Smooth muscle cell (in vitro differentiated cells): ENCODE measurements around the gene PRMT1. TPM values are rescaled to one million over a fixed set of nuclear protein-coding genes. Genes with fewer than 3 reads are reported as not detected.

Source experiments
- DNase-seq: peaks from one replicate; lab custom pipeline; 2025; ENCODE audit not compliant: unreplicated experiment; lab: John Stamatoyannopoulos, UW
- H2AFZ ChIP-seq: fragments of 200-600 bp; sonication (generic); 2 replicates; pipeline ENCODE4 v1.6.0; 2016; ENCODE audit warnings: antibody characterized with exemption, low read depth, mild to moderate bottlenecking
- H3F3A ChIP-seq: fragments of 200-600 bp; sonication (generic); 2 replicates; pipeline ENCODE4 v1.6.0; 2017; ENCODE audit warnings: antibody characterized with exemption, low read depth
- H3K27ac ChIP-seq: fragments of 200-600 bp; sonication (generic); 2 replicates; pipeline ENCODE4 v1.5.1; 2016; ENCODE audit warnings: low read depth, mild to moderate bottlenecking
- H3K27me3 ChIP-seq: fragments of 200-600 bp; sonication (generic); 2 replicates; pipeline ENCODE4 v1.6.1; 2016; ENCODE audit warnings: low read depth, mild to moderate bottlenecking
- H3K36me3 ChIP-seq: fragments of 200-600 bp; sonication (generic); 2 replicates; pipeline ENCODE4 v1.5.1; 2016; ENCODE audit warnings: low read depth
- H3K4me1 ChIP-seq: fragments of 200-600 bp; sonication (generic); 2 replicates; pipeline ENCODE4 v1.5.1; 2016; ENCODE audit warnings: low read depth
- H3K4me2 ChIP-seq: fragments of 200-600 bp; sonication (generic); 2 replicates; pipeline ENCODE4 v1.6.0; 2016; ENCODE audit warnings: mild to moderate bottlenecking
- H3K4me3 ChIP-seq: fragments of 200-600 bp; sonication (generic); 2 replicates; pipeline ENCODE4 v1.5.1; 2016; ENCODE audit warnings: mild to moderate bottlenecking
- H3K79me2 ChIP-seq: fragments of 200-600 bp; sonication (generic); 2 replicates; pipeline ENCODE4 v1.6.0; 2016; ENCODE audit warnings: low read depth, mild to moderate bottlenecking
- H3K9ac ChIP-seq: fragments of 200-600 bp; sonication (generic); 2 replicates; pipeline ENCODE4 v1.6.0; 2016; ENCODE audit warnings: low read depth
- H3K9me3 ChIP-seq: fragments of 200-600 bp; sonication (generic); replicated peaks from 2 replicates; pipeline ENCODE4 v1.5.1; 2016; ENCODE audit warnings: low read depth
- H4K20me1 ChIP-seq: fragments of 200-600 bp; sonication (generic); 2 replicates; pipeline ENCODE4 v1.6.0; 2016; ENCODE audit warnings: low read depth
- CTCF ChIP-seq: fragments of 200-600 bp; sonication (generic); IDR thresholded peaks from 2 replicates; pipeline ENCODE4 v1.5.1; 2017; ENCODE audit warnings: borderline replicate concordance, mild to moderate bottlenecking, antibody characterized with exemption; ENCODE audit not compliant: insufficient read depth, poor library complexity, severe bottlenecking
- WGBS: methylation state at CpG from one replicate; pipeline ENCODE4 v1.1.7; 2016; ENCODE audit warnings: low lambda C conversion rate; 5-methylcytosine and 5-hydroxymethylcytosine counted together
- polyA plus RNA-seq: library from polyadenylated mRNA; unstranded; fragments of >200 nt; fragmentation: Nextera tagmentation; extraction: Ambion mirVana; gene quantifications from 2 replicates; pipeline ENCODE4 v1.2.1, GENCODE V29; 2016
- total RNA-seq: library from RNA; depleted of rRNA; stranded (reverse); fragments of >200 nt; gene quantifications from 2 replicates; pipeline ENCODE4 v1.2.3, GENCODE V29; 2014

Gene PRMT1
- total and polyA plus RNA-seq, 2 experiments from 2014 or later: 147 to 175 TPM

DNA sequence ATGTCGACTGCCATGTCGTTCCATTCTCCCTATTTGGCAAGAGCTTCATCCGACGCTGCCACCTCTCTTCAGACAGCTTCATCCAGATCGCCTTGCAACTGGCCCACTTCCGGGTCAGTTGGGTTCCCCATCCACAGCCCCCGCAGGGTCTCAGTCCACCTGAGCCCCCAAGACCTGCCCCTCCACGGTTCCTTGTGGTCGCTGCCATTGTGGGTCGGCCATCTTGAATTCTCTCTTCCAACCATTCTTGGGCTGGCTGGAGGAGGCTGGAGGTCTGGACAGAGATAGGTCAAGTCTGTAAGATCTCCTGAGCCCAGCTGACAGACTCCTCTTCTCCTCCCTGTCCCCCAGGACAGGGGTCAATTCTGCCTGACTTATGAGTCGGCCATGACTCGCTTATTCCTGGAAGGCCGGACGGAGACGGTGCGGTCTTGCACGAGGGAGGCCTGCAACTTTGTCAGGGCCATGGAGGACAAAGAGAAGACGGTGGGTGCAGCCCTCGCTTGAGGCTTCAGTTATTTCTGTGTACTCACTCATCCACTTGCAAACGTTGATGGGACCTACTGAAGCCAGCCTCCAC is 33.4 kb downstream of the PRMT1 start:
- Histone ChIP-seq H3K9me3 (no peaks in the 10 kb centered on the region), H4K20me1 (no peaks in the 10 kb centered on the region), H3K4me1 (no peaks in the 10 kb centered on the region), H3F3A (no peaks in the 10 kb centered on the region), H3K4me3 (no peak overlapping the region), H3K4me2 (no peak overlapping the region), H3K27me3 (no peaks in the 10 kb centered on the region), H3K36me3 (no peaks in the 10 kb centered on the region), H3K9ac (no peak overlapping the region), H3K79me2 (no peaks in the 10 kb centered on the region), H3K27ac (no peak overlapping the region), H2AFZ (no peak overlapping the region)
- no peak for DNase-seq
- WGBS: 82% methylated on average over 20 of the region's 20 CpGs
- no peak for TF ChIP-seq CTCF

GRCh38 chr19:49712397-49712859 is 35.4 kb downstream of the PRMT1 start:
- no peaks in the 10 kb centered on the region for H3F3A ChIP-seq
- H3K4me3 ChIP-seq: no peak overlapping the region
- H3K9me3 ChIP-seq: no peaks in the 10 kb centered on the region
- H3K4me1 ChIP-seq: no peaks in the 10 kb centered on the region
- H4K20me1 ChIP-seq: no peaks in the 10 kb centered on the region
- H3K4me2 ChIP-seq: no peak overlapping the region
- H3K27ac ChIP-seq: no peak overlapping the region
- no peak for TF ChIP-seq CTCF
- no peak overlapping the region for H3K9ac ChIP-seq
- no peaks in the 10 kb centered on the region for H3K36me3 ChIP-seq
- no peak overlapping the region for H2AFZ ChIP-seq
- H3K79me2 ChIP-seq: no peaks in the 10 kb centered on the region
- no peaks in the 10 kb centered on the region for H3K27me3 ChIP-seq
- DNase-seq: no peak
- 53% methylated on average over 16 of the region's 20 CpGs for WGBS

DNA sequence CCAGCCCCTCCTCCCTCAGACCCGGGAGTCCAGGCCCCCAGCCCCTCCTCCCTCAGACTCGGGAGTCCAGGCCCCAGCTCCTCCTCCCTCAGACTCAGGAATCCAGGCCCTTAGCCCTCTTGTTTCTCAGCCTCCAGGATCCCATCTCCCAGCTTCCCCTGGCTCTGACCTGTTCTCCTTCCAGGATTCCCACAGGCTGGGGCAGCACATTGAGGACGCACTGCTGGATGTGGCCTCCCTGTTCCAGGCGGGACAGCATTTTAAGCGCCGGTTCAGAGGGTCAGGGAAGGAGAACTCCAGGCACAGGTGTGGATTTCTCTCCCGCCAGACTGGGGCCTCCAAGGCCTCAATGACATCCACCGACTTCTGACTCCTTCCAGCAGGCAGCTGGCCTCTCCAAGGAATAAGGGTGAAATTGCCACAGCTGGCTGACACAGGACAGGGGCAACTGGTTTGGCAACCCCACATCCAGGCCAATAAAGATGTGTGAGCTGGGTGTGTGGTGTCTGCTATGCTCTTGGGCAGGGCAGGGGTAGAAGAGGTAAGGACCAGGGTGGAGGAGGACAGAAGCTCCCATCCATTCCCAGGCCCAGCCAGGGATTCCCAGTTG is 36.3 kb downstream of the PRMT1 start:
- Histone ChIP-seq H3K9me3 (no peaks in the 10 kb centered on the region), H3F3A (no peaks in the 10 kb centered on the region), H3K27me3 (no peaks in the 10 kb centered on the region), H3K4me3 (no peak overlapping the region), H3K27ac (no peak overlapping the region), H2AFZ (no peak overlapping the region), H3K4me2 (no peak overlapping the region), H3K36me3 (no peaks in the 10 kb centered on the region), H3K9ac (no peak overlapping the region), H3K4me1 (no peaks in the 10 kb centered on the region), H4K20me1 (no peaks in the 10 kb centered on the region), H3K79me2 (no peaks in the 10 kb centered on the region)
- TF ChIP-seq CTCF: no peak
- no peak for DNase-seq
- 74% methylated on average over 6 of the region's 8 CpGs for WGBS

- WGBS: 89% methylated on average over 3 of the region's 3 CpGs
- DNase-seq: no peak
- H2AFZ ChIP-seq: no peak overlapping the region
Observed at GRCh38 chr19:49716154-49716553, 39.1 kb downstream of the PRMT1 start.

More at GRCh38 chr19:49716154-49716553, 39.1 kb downstream of the PRMT1 start:
- H3K9ac ChIP-seq: no peak overlapping the region
- H3K4me3 ChIP-seq: no peak overlapping the region
- TF ChIP-seq CTCF: no peak
- no peaks in the 10 kb centered on the region for H3K9me3 ChIP-seq
- no peaks in the 10 kb centered on the region for H4K20me1 ChIP-seq
- no peaks in the 10 kb centered on the region for H3K36me3 ChIP-seq
- no peaks in the 10 kb centered on the region for H3F3A ChIP-seq
- H3K27ac ChIP-seq: no peak overlapping the region
- H3K4me2 ChIP-seq: no peak overlapping the region
- H3K27me3 ChIP-seq: no peaks in the 10 kb centered on the region
- H3K79me2 ChIP-seq: no peaks in the 10 kb centered on the region
- no peaks in the 10 kb centered on the region for H3K4me1 ChIP-seq
